Measurements from ENCODE around the gene INTS14. TPM values are rescaled to one million over a fixed set of nuclear protein-coding genes. Genes with fewer than 3 reads are reported as not detected.

The INTS14 gene
- total RNA-seq, 1 experiment from 2014 or later, result 39.9 TPM

DNA sequence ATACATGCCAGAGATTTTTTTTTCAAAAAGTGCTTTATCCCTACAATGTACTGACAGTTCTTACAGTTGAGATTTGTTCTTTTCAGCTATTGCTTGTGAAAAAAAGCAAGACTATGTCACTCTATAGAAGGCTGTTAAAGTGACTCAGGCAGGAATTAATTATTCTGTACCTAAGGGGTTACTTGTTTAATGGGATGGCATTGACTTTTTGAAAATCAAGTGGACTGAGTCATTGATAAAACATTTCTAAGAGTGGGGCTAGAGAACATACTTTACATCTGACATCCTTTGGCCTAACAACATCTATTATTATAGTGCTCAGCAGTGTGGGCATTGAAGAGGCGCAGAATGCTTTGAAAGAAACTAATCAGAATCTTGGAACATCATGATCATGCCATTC is 34.3 kb downstream of the INTS14 start:
- Histone ChIP-seq H3K27ac (ENCODE audit: low read depth, low read length, poor library complexity, severe bottlenecking) (no peak overlapping the region), H3K27me3 (replicated peaks; ENCODE audit: insufficient read depth, low read depth, low read length, poor library complexity) (no peaks in the 10 kb centered on the region), H3K36me3 (ENCODE audit: insufficient read depth, low read length, poor library complexity, severe bottlenecking) (peaks cover 54% of the 10 kb centered on the region), H3K4me3 (ENCODE audit: low read depth, low read length, poor library complexity, severe bottlenecking) (no peak overlapping the region), H3K4me1 (ENCODE audit: insufficient read depth, low read length, poor library complexity, severe bottlenecking) (peaks cover 16% of the 10 kb centered on the region), H3K9me3 (ENCODE audit: low read depth, low read length, poor library complexity, severe bottlenecking) (no peaks in the 10 kb centered on the region)
- peak; percentile 31 for DNase-seq (ENCODE audit: low spot score)
- ChIA-PET POLR2A (ENCODE audit: low non-redundant PET) (interaction anchor here (0.6 kb wide), 1 partner anchor 272 kb away, joined by 3 read pairs; the partner anchor contains the start of gene RNU5B-1), CTCF (interaction anchor here (0.6 kb wide), 2 partner anchors 60 to 63 kb away, joined by 4 read pairs; no protein-coding TSS in a partner anchor)
- TF ChIP-seq, protein P1, sequence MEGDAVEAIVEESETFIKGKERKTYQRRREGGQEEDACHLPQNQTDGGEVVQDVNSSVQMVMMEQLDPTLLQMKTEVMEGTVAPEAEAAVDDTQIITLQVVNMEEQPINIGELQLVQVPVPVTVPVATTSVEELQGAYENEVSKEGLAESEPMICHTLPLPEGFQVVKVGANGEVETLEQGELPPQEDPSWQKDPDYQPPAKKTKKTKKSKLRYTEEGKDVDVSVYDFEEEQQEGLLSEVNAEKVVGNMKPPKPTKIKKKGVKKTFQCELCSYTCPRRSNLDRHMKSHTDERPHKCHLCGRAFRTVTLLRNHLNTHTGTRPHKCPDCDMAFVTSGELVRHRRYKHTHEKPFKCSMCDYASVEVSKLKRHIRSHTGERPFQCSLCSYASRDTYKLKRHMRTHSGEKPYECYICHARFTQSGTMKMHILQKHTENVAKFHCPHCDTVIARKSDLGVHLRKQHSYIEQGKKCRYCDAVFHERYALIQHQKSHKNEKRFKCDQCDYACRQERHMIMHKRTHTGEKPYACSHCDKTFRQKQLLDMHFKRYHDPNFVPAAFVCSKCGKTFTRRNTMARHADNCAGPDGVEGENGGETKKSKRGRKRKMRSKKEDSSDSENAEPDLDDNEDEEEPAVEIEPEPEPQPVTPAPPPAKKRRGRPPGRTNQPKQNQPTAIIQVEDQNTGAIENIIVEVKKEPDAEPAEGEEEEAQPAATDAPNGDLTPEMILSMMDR (conservative IDR thresholded peaks at IDR 0.05; ENCODE audit: low read depth, low read length), result no peak
- no peak for TF ChIP-seq EZH2 (IDR thresholded peaks at IDR 0.05; ENCODE audit: borderline replicate concordance, low read depth, low read length, poor library complexity, severe bottlenecking)
- no TSS peak for BruUV-seq (replicated peaks)
- intact Hi-C loops (cut with micrococcal nuclease; ENCODE audit: unreplicated experiment), result no loop called here

DNA sequence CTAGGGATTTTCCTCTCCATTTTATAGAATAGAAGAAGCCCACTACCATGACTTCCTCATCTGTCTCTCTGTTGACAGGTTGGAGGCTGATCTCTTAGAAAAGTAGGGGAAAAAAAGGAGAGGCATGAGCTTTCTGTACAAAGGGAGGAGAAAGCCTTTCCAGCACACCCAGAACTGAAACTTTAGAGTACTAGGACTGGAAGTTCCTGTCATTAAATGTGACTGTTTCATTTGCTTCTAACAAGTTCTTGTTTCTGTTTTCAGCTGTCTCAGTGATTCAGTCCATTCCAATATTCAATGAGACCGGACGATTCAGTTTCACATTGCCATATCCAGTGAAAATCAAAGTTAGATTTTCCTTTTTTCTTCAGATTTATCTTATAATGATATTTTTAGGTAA is 39.0 kb downstream of the INTS14 start:
- H3K4me3 ChIP-seq (ENCODE audit: low read depth, low read length, poor library complexity, severe bottlenecking), result no peak overlapping the region
- BruUV-seq (replicated peaks), result no TSS peak
- POLR2A ChIA-PET (ENCODE audit: low non-redundant PET), result interaction anchor here (0.7 kb wide), 1 partner anchor 23 kb away, joined by 3 read pairs; no protein-coding TSS in a partner anchor
- H3K4me1 ChIP-seq (ENCODE audit: insufficient read depth, low read length, poor library complexity, severe bottlenecking), result no peaks in the 10 kb centered on the region
- H3K27me3 ChIP-seq (replicated peaks; ENCODE audit: insufficient read depth, low read depth, low read length, poor library complexity), result no peaks in the 10 kb centered on the region
- TF ChIP-seq EZH2 (IDR thresholded peaks at IDR 0.05; ENCODE audit: borderline replicate concordance, low read depth, low read length, poor library complexity, severe bottlenecking), result no peak
- TF ChIP-seq, protein P1 (conservative IDR thresholded peaks at IDR 0.05; ENCODE audit: low read depth, low read length), result no peak
- peaks cover 79% of the 10 kb centered on the region for H3K36me3 ChIP-seq (ENCODE audit: insufficient read depth, low read length, poor library complexity, severe bottlenecking)
- H3K27ac ChIP-seq (ENCODE audit: low read depth, low read length, poor library complexity, severe bottlenecking), result no peak overlapping the region
- intact Hi-C loops (cut with micrococcal nuclease; ENCODE audit: unreplicated experiment), result no loop called here
- CTCF ChIA-PET, result no interaction called here
- no peaks in the 10 kb centered on the region for H3K9me3 ChIP-seq (ENCODE audit: low read depth, low read length, poor library complexity, severe bottlenecking)
- no peak for DNase-seq (ENCODE audit: low spot score)

- ChIA-PET POLR2A (ENCODE audit: low non-redundant PET) (no interaction called here), CTCF (no interaction called here)
- H3K36me3 ChIP-seq (ENCODE audit: insufficient read depth, low read length, poor library complexity, severe bottlenecking), result peaks cover 88% of the 10 kb centered on the region
- H3K4me3 ChIP-seq (ENCODE audit: low read depth, low read length, poor library complexity, severe bottlenecking), result no peak overlapping the region
- H3K4me1 ChIP-seq (ENCODE audit: insufficient read depth, low read length, poor library complexity, severe bottlenecking), result no peaks in the 10 kb centered on the region
- DNase-seq (ENCODE audit: low spot score), result no peak
- H3K27me3 ChIP-seq (replicated peaks; ENCODE audit: insufficient read depth, low read depth, low read length, poor library complexity), result no peaks in the 10 kb centered on the region
- no peak overlapping the region for H3K27ac ChIP-seq (ENCODE audit: low read depth, low read length, poor library complexity, severe bottlenecking)
- TF ChIP-seq, protein P1 (conservative IDR thresholded peaks at IDR 0.05; ENCODE audit: low read depth, low read length), result no peak
- no peak for TF ChIP-seq EZH2 (IDR thresholded peaks at IDR 0.05; ENCODE audit: borderline replicate concordance, low read depth, low read length, poor library complexity, severe bottlenecking)
- BruUV-seq (replicated peaks), result no TSS peak
- no peaks in the 10 kb centered on the region for H3K9me3 ChIP-seq (ENCODE audit: low read depth, low read length, poor library complexity, severe bottlenecking)
- intact Hi-C loops (cut with micrococcal nuclease; ENCODE audit: unreplicated experiment), result no loop called here
Observed at GRCh38 chr15:65569728-65570127, 41.2 kb downstream of the INTS14 start.

Measured in A673 (cell line).